Ishikawa (cell line): ENCODE results near the gene ADGRG3.

Experiments used
- CEBPB ChIP-seq: IDR thresholded peaks from 2 replicates; pipeline ENCODE4 v1.6.1; 2012
- CREB1 ChIP-seq: IDR thresholded peaks from 2 replicates; pipeline ENCODE4 v1.6.1; 2012; ENCODE audit warnings: low read depth
- EGR1 ChIP-seq: IDR thresholded peaks from 2 replicates; pipeline ENCODE4 v1.6.1; 2012
- EP300 ChIP-seq: IDR thresholded peaks from 2 replicates; pipeline ENCODE4 v1.6.1; 2012; ENCODE audit warnings: borderline replicate concordance
- FOXM1 ChIP-seq: IDR thresholded peaks from 2 replicates; pipeline ENCODE4 v1.6.1; 2012; ENCODE audit warnings: low read depth, borderline replicate concordance
- NFIC ChIP-seq: IDR thresholded peaks from 2 replicates; pipeline ENCODE4 v1.6.1; 2012
- RAD21 ChIP-seq: IDR thresholded peaks from 2 replicates; pipeline ENCODE4 v1.6.1; 2012; ENCODE audit warnings: low read depth
- TAF1 ChIP-seq: IDR thresholded peaks from 2 replicates; pipeline ENCODE4 v1.6.1; 2012; ENCODE audit warnings: low read depth, mild to moderate bottlenecking
- TCF12 ChIP-seq: IDR thresholded peaks from 2 replicates; pipeline ENCODE4 v1.6.1; 2012; ENCODE audit warnings: low read depth
- TEAD4 ChIP-seq: IDR thresholded peaks from 2 replicates; pipeline ENCODE4 v1.6.1; 2012
- USF1 ChIP-seq: IDR thresholded peaks from 2 replicates; pipeline ENCODE4 v1.6.1; 2012
- YY1 ChIP-seq: IDR thresholded peaks from 2 replicates; pipeline ENCODE4 v1.6.1; 2012; ENCODE audit warnings: low read depth
- ZBTB7A ChIP-seq: IDR thresholded peaks from 2 replicates; pipeline ENCODE4 v1.6.1; 2012; ENCODE audit warnings: low read depth
- TF ChIP-seq, protein P1 (sequence below): IDR thresholded peaks from 2 replicates; pipeline ENCODE4 v1.6.1; 2012; ENCODE audit warnings: low read depth, mild to moderate bottlenecking
- TF ChIP-seq, protein P2 (sequence below): IDR thresholded peaks from 2 replicates; pipeline ENCODE4 v1.6.1; 2012

The ADGRG3 gene

GRCh38 chr16:57725554-57725953 lies 57.4 kb downstream of the ADGRG3 start:
- TF ChIP-seq CEBPB (no peak), EGR1 (no peak)

DNA sequence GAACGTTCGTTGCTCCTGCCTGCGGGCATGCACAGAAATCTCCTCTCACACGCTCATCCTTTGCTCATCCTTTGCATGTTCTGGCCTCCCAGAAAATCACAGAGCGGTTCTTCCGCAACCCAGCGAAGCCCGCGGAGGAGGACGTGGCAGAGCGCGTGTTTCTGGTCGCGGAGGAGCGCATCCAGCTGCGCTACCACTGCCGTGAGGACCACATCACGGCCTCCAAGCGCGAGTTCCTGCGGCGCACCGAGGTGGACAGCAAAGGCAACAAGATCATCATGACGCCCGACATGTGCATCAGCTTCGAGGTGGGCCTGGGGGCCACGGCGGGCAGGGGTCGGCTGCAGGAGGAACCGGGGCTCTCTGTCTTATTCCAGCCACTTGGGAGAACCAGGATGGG lies 57.9 kb downstream of the ADGRG3 start:
- no peak for TF ChIP-seq USF1
- TF ChIP-seq EP300: no peak
- no peak for TF ChIP-seq RAD21
- TF ChIP-seq TCF12: no peak
- no peak for TF ChIP-seq CREB1
- TF ChIP-seq, protein P1, sequence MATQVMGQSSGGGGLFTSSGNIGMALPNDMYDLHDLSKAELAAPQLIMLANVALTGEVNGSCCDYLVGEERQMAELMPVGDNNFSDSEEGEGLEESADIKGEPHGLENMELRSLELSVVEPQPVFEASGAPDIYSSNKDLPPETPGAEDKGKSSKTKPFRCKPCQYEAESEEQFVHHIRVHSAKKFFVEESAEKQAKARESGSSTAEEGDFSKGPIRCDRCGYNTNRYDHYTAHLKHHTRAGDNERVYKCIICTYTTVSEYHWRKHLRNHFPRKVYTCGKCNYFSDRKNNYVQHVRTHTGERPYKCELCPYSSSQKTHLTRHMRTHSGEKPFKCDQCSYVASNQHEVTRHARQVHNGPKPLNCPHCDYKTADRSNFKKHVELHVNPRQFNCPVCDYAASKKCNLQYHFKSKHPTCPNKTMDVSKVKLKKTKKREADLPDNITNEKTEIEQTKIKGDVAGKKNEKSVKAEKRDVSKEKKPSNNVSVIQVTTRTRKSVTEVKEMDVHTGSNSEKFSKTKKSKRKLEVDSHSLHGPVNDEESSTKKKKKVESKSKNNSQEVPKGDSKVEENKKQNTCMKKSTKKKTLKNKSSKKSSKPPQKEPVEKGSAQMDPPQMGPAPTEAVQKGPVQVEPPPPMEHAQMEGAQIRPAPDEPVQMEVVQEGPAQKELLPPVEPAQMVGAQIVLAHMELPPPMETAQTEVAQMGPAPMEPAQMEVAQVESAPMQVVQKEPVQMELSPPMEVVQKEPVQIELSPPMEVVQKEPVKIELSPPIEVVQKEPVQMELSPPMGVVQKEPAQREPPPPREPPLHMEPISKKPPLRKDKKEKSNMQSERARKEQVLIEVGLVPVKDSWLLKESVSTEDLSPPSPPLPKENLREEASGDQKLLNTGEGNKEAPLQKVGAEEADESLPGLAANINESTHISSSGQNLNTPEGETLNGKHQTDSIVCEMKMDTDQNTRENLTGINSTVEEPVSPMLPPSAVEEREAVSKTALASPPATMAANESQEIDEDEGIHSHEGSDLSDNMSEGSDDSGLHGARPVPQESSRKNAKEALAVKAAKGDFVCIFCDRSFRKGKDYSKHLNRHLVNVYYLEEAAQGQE: no peak
- TF ChIP-seq, protein P2, sequence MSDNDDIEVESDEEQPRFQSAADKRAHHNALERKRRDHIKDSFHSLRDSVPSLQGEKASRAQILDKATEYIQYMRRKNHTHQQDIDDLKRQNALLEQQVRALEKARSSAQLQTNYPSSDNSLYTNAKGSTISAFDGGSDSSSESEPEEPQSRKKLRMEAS: no peak
- no peak for TF ChIP-seq EGR1
- no peak for TF ChIP-seq TEAD4
- no peak for TF ChIP-seq YY1
- no peak for TF ChIP-seq ZBTB7A

DNA sequence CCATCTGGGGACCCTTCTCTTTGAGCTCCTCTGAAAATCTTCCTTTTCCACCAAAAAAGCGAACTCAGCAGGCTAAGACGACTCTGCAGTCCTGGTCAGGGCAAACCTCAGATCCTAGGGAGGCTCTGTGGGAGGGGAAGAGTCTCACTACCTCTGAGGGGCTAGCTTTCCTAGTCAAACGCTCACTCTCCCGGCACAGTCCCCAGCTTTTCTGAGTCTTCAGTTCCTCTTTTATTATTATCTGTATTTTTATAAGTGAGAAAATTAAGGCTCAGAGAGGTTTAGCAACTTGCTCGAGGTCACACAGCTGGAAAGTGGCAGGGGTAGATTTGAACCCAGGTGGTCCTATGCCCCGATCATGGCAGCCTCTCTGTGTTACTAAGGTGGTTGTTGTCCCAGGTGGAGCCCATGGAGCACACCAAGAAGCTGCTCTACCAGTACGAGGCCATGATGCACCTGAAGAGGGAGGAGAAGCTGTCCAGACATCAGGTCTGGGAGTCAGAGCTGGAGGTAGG lies 58.4 kb downstream of the ADGRG3 start:
- no peak for TF ChIP-seq TAF1
- TF ChIP-seq RAD21: no peak
- no peak for TF ChIP-seq NFIC
- TF ChIP-seq ZBTB7A: no peak
- TF ChIP-seq YY1: no peak
- no peak for TF ChIP-seq TCF12
- TF ChIP-seq FOXM1: no peak
- no peak for TF ChIP-seq EP300

DNA sequence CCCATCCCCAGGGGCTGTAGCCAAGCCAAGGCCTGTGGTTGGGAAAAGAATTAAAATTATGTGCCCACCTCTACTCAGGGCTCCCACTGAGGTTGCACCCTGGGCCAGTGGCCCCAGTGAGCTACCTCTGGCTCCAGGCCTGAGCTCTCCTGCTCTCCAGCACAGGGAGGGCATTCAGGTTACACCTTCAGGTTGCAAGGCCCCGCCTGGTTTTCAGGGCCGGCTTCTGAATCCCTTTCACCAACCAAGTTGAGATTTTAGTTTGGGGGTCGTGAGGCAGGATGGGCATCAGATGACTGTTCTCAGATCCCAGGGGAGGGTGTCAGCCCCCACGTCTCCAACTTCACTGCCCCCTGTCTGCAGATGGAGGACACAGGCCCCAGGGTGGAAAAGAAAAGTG lies 59.5 kb downstream of the ADGRG3 start:
- TF ChIP-seq EP300 (no peak), RAD21 (no peak), USF1 (no peak), TCF12 (no peak), YY1 (no peak)

- no peak for TF ChIP-seq YY1
- TF ChIP-seq ZBTB7A: no peak
- TF ChIP-seq EGR1: no peak
- TF ChIP-seq CEBPB: no peak
- TF ChIP-seq TCF12: no peak
- TF ChIP-seq, protein P1: no peak
Measured at GRCh38 chr16:57728336-57729181, 60.5 kb downstream of the ADGRG3 start.

GRCh38 chr16:57729182-57729484 lies 61.0 kb downstream of the ADGRG3 start:
- TF ChIP-seq YY1 (no peak), EGR1 (no peak), ZBTB7A (no peak), RAD21 (no peak), NFIC (no peak), CEBPB (no peak), CREB1 (no peak), TEAD4 (no peak), EP300 (no peak), USF1 (no peak), TCF12 (no peak), FOXM1 (no peak), TAF1 (no peak)
- TF ChIP-seq, protein P1: no peak
- TF ChIP-seq, protein P2: no peak
